HUES48 (cell line): Measurements from ENCODE around the gene AFG1L.

Source experiments
- H3K27ac ChIP-seq: one replicate; pipeline ENCODE4 v1.7.0; 2013; ENCODE audit warnings: low read depth, low read length, inconsistent platforms
- H3K27me3 ChIP-seq: 2 replicates; pipeline ENCODE4 v1.6.1; 2013; ENCODE audit warnings: mild to moderate bottlenecking, low read length; ENCODE audit not compliant: control insufficient read depth, insufficient read depth
- H3K36me3 ChIP-seq: 2 replicates; pipeline ENCODE4 v1.6.1; 2013; ENCODE audit warnings: low read length; ENCODE audit not compliant: control insufficient read depth, insufficient read depth
- H3K4me1 ChIP-seq: 2 replicates; pipeline ENCODE4 v1.6.1; 2013; ENCODE audit warnings: mild to moderate bottlenecking, low read length; ENCODE audit not compliant: control insufficient read depth, insufficient read depth
- H3K4me3 ChIP-seq: 2 replicates; pipeline ENCODE4 v1.5.1; 2013; ENCODE audit warnings: mild to moderate bottlenecking, low read depth, low read length
- H3K9ac ChIP-seq: 2 replicates; pipeline ENCODE4 v1.6.1; 2013; ENCODE audit warnings: mild to moderate bottlenecking, low read depth, low read length, moderate library complexity
- H3K9me3 ChIP-seq: 2 replicates; pipeline ENCODE4 v1.6.1; 2013; ENCODE audit warnings: low read length; ENCODE audit not compliant: control insufficient read depth, insufficient read depth

The AFG1L gene

GRCh38 chr6:108350528-108350927 lies 55.7 kb downstream of the AFG1L start:
- no peak overlapping the region for H3K9ac ChIP-seq
- H3K27ac ChIP-seq = no peak overlapping the region
- H3K4me3 ChIP-seq = no peak overlapping the region
- no peaks in the 10 kb centered on the region for H3K36me3 ChIP-seq
- H3K9me3 ChIP-seq = no peaks in the 10 kb centered on the region
- H3K4me1 ChIP-seq = no peaks in the 10 kb centered on the region
- no peaks in the 10 kb centered on the region for H3K27me3 ChIP-seq

GRCh38 chr6:108353853-108354252 lies 59.0 kb downstream of the AFG1L start:
- Histone ChIP-seq H3K9ac (no peak overlapping the region), H3K4me1 (no peaks in the 10 kb centered on the region), H3K9me3 (no peaks in the 10 kb centered on the region), H3K4me3 (no peak overlapping the region), H3K36me3 (no peaks in the 10 kb centered on the region), H3K27ac (no peak overlapping the region), H3K27me3 (no peaks in the 10 kb centered on the region)

- H3K27me3 ChIP-seq = no peaks in the 10 kb centered on the region
- no peak overlapping the region for H3K4me3 ChIP-seq
- no peaks in the 10 kb centered on the region for H3K4me1 ChIP-seq
- no peak overlapping the region for H3K9ac ChIP-seq
- H3K36me3 ChIP-seq = no peaks in the 10 kb centered on the region
- H3K9me3 ChIP-seq = no peaks in the 10 kb centered on the region
- H3K27ac ChIP-seq = no peak overlapping the region
Measured at GRCh38 chr6:108355120-108355519, 60.3 kb downstream of the AFG1L start.

GRCh38 chr6:108355890-108356289 lies 61.0 kb downstream of the AFG1L start:
- no peak overlapping the region for H3K4me3 ChIP-seq
- H3K27me3 ChIP-seq = no peaks in the 10 kb centered on the region
- no peak overlapping the region for H3K27ac ChIP-seq
- H3K4me1 ChIP-seq = no peaks in the 10 kb centered on the region
- H3K9me3 ChIP-seq = no peaks in the 10 kb centered on the region
- no peak overlapping the region for H3K9ac ChIP-seq
- no peaks in the 10 kb centered on the region for H3K36me3 ChIP-seq

DNA sequence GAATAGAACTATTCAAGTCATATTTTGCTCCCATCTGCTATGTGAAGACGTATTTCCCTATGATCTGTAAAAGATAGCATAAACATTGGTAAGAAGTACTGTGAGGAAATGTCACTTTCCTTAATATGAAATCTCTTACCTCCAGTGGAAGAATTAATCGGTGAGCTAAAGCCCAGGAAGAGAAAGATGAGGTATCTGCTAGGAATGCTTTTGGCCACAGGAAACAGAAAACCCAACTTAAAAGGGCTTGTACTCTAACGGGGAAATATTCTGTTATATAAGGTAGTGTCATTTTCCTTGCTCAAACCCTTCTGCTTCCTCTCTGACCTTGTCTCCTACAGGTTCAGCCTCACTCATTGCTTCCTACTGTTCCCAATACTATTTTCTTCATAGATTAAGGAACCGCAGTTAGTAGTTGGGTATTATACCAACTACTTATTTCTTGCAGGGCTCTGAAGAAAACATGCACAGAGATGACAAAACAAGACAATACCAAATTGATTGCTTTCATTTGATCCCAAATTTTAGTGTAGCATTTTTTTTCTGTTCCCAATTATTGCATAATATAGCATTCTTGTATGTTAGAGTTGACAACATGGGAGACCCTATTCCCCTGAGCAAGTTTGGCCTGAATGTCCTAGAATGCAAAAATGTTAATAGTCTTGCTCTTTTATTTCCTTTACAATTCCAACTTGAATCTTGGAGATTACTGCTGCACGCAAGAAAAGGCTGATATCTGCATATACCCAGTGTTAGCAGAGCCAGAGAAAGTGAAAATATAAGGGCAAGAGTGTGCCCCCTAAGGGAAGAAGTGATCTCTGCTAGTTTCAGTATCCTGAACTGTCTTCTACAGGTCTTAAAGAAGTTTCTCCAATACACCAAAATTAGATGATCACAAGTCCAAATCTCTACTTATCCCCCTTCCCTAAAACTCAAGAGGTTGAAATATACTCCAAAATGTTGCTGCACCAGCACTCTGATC lies 65.3 kb downstream of the AFG1L start:
- no peak overlapping the region for H3K27ac ChIP-seq
- no peak overlapping the region for H3K9ac ChIP-seq
- H3K27me3 ChIP-seq = no peaks in the 10 kb centered on the region
- H3K4me3 ChIP-seq = no peak overlapping the region
- no peaks in the 10 kb centered on the region for H3K36me3 ChIP-seq
- H3K9me3 ChIP-seq = no peaks in the 10 kb centered on the region
- H3K4me1 ChIP-seq = peaks cover 12% of the 10 kb centered on the region; the same call in 1 of the 2 replicates

DNA sequence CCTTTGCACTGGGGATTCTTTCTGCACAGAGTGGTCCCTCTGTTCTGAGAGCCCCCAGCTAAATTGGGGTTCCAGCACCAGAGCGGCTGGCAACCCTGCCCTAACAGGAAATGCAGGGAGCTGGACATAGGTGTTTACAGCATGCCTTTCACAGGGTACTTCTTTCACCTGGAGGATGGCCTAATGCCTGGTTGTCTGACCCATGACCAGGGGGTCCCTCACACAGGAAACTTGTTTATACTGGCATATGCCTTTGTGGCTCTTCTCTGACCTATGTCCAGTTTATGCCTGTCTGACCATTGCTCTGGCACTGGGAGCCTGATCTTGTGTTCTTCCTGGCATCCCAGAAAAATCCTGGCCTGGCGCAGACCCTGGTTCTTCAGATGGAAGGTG lies 66.1 kb downstream of the AFG1L start:
- peaks cover 12% of the 10 kb centered on the region; the same call in 1 of the 2 replicates for H3K4me1 ChIP-seq
- no peaks in the 10 kb centered on the region for H3K36me3 ChIP-seq
- H3K27ac ChIP-seq = no peak overlapping the region
- no peaks in the 10 kb centered on the region for H3K27me3 ChIP-seq
- H3K9me3 ChIP-seq = no peaks in the 10 kb centered on the region
- H3K9ac ChIP-seq = no peak overlapping the region
- no peak overlapping the region for H3K4me3 ChIP-seq

DNA sequence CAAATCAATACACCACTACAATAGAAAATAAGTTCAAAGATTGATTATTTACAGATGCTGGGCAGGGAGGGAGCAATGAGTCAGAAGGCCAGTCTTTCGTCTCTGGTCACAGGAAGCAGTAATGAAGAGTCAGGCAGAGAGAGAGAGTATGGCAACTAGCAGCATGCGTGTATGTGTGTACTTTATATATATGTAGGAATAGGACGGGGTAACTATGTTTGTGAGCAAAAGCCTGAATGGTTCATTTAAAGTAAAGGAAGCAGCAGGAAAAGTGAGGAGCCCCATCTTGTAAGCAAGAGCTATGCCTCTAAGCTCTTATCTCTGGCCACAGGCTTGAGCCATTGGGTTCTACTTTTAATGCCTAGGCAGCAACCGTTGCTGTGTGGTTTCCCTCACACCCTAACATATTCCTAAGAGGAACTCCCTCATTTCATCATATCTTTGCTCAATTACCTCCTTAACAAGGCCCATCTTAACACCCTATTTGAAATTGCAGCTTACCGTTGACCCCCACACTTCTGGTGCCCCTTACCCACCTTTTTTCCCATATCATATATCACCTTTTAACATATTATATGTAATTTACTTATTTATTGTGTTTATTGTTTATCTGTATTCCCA lies 66.6 kb downstream of the AFG1L start:
- no peaks in the 10 kb centered on the region for H3K36me3 ChIP-seq
- no peak overlapping the region for H3K27ac ChIP-seq
- no peaks in the 10 kb centered on the region for H3K27me3 ChIP-seq
- H3K9ac ChIP-seq = no peak overlapping the region
- H3K4me1 ChIP-seq = peaks cover 12% of the 10 kb centered on the region; the same call in 1 of the 2 replicates
- H3K9me3 ChIP-seq = no peaks in the 10 kb centered on the region
- no peak overlapping the region for H3K4me3 ChIP-seq

- no peak overlapping the region for H3K27ac ChIP-seq
- H3K4me3 ChIP-seq = no peak overlapping the region
- peaks cover 12% of the 10 kb centered on the region; the same call in 1 of the 2 replicates for H3K4me1 ChIP-seq
- no peak overlapping the region for H3K9ac ChIP-seq
- no peaks in the 10 kb centered on the region for H3K27me3 ChIP-seq
- no peaks in the 10 kb centered on the region for H3K36me3 ChIP-seq
- H3K9me3 ChIP-seq = no peaks in the 10 kb centered on the region
Measured at GRCh38 chr6:108362455-108362854, 67.6 kb downstream of the AFG1L start.

DNA sequence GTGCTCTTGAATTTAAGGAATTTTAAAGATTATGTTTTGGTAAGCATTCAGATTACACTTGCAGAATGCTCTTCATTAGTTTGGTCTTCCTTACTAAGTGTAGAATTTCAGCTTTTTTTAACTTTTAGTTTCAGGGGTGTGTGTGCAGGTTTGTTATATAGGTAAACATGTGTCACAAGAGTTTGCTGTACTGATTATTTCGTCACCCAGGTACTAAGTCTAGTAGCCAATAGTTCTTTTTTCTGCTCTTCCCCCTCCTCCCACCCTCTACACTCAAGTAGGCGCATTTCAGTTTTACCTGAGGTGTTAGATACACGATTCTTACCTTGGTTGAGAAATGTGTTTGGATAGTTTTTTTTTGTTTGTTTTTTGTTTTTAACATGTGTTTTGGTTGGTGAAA lies 68.3 kb downstream of the AFG1L start:
- Histone ChIP-seq H3K4me3 (no peak overlapping the region), H3K9ac (no peak overlapping the region), H3K9me3 (no peaks in the 10 kb centered on the region), H3K4me1 (peaks cover 12% of the 10 kb centered on the region; the same call in 1 of the 2 replicates), H3K27me3 (no peaks in the 10 kb centered on the region), H3K27ac (no peak overlapping the region), H3K36me3 (no peaks in the 10 kb centered on the region)

GRCh38 chr6:108363889-108364313 lies 69.0 kb downstream of the AFG1L start:
- H3K4me1 ChIP-seq = peaks cover 12% of the 10 kb centered on the region; the same call in 1 of the 2 replicates
- no peak overlapping the region for H3K27ac ChIP-seq
- no peaks in the 10 kb centered on the region for H3K36me3 ChIP-seq
- H3K4me3 ChIP-seq = no peak overlapping the region
- H3K9me3 ChIP-seq = no peaks in the 10 kb centered on the region
- no peaks in the 10 kb centered on the region for H3K27me3 ChIP-seq
- H3K9ac ChIP-seq = no peak overlapping the region

DNA sequence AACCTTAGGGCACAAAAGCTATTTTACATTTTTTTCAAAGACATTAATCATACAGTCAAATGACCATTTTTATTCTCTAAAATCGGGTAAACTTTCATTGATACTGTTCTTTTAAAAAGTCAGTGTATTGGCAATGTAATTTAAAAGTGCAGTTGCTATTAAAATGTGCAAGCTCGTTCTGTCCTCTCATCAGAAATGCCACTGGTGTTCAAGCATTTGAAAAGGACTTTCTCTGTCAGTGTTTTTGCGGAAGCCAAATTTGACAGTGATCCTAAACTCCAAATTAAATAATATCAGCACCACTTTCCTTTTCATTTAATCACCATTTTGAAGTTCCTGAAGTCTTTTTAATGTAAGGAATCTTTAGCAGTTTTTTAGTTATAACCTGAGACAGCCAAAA lies 69.6 kb downstream of the AFG1L start:
- Histone ChIP-seq H3K27ac (no peak overlapping the region), H3K36me3 (no peaks in the 10 kb centered on the region), H3K9me3 (no peaks in the 10 kb centered on the region), H3K4me3 (no peak overlapping the region), H3K9ac (no peak overlapping the region), H3K27me3 (no peaks in the 10 kb centered on the region), H3K4me1 (peaks cover 12% of the 10 kb centered on the region; the same call in 1 of the 2 replicates)
